AG04450 (cell line): ENCODE measurements around the gene STK35. TPM values are rescaled to one million over a fixed set of nuclear protein-coding genes. Genes with fewer than 3 reads are reported as not detected.

Source experiments
- CTCF ChIA-PET: fragments of 300-600, 350-600 bp; formaldehyde crosslinking; extraction: SDS; loops from one replicate; lab custom pipeline; 2022; ENCODE audit warnings: antibody characterized with exemption, inconsistent platforms; lab: Charles Lee
- POLR2A ChIA-PET: fragments of 350-600 bp; formaldehyde crosslinking; extraction: SDS; loops from one replicate; lab custom pipeline; 2021; ENCODE audit warnings: antibody characterized with exemption, inconsistent platforms; lab: Yijun Ruan, JAX
- DNase-seq: peaks from one replicate; pipeline ENCODE4 v3.0.0-alpha.2; 2011; ENCODE audit warnings: low read depth, low spot score
- H3K27ac ChIP-seq: one replicate; pipeline ENCODE4 v1.5.1; 2012; ENCODE audit warnings: low read depth, low read length, control low read depth
- H3K27me3 ChIP-seq: one replicate; pipeline ENCODE4 v1.6.0; 2012; ENCODE audit warnings: low read length; ENCODE audit not compliant: control insufficient read depth, insufficient read depth
- H3K4me3 ChIP-seq: 2 replicates; pipeline ENCODE4 v1.5.1; 2011; ENCODE audit warnings: mild to moderate bottlenecking, low read depth, low read length, control low read depth
- H3K9me3 ChIP-seq: 2 replicates; pipeline ENCODE4 v1.5.1; 2012; ENCODE audit warnings: low read length; ENCODE audit not compliant: control insufficient read depth, insufficient read depth
- polyA plus RNA-seq: library from polyadenylated mRNA; depleted of rRNA; stranded (reverse); fragments of >200 nt; gene quantifications from 2 replicates; pipeline ENCODE4 v1.2.3, GENCODE V29; 2011
- TF ChIP-seq, protein P1 (sequence below): IDR thresholded peaks from 2 replicates; pipeline ENCODE4 v1.5.1; 2011; ENCODE audit warnings: low read depth, low read length, control low read depth, inconsistent platforms

STK35 gene
- polyA plus RNA-seq, 1 experiment, result 8.0 TPM

DNA sequence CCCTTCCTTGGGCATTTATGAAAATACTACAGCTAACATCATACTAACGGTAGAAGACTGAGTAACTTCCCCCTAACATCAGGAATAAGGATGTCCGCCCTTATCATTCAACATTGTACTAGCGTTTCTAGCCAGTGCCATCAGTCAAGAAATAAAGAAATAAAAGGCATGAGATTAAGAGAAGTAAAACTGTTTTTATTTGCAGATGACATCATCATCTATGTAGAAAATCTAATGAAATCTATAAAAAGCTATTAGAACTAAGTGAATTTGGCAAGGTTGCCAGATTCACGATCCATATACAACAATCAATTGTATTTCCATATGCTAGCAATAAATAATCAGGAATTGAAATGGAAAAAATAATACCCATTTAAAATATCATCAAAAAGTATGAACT, 54.6 kb downstream of the STK35 start:
- TF ChIP-seq, protein P1, sequence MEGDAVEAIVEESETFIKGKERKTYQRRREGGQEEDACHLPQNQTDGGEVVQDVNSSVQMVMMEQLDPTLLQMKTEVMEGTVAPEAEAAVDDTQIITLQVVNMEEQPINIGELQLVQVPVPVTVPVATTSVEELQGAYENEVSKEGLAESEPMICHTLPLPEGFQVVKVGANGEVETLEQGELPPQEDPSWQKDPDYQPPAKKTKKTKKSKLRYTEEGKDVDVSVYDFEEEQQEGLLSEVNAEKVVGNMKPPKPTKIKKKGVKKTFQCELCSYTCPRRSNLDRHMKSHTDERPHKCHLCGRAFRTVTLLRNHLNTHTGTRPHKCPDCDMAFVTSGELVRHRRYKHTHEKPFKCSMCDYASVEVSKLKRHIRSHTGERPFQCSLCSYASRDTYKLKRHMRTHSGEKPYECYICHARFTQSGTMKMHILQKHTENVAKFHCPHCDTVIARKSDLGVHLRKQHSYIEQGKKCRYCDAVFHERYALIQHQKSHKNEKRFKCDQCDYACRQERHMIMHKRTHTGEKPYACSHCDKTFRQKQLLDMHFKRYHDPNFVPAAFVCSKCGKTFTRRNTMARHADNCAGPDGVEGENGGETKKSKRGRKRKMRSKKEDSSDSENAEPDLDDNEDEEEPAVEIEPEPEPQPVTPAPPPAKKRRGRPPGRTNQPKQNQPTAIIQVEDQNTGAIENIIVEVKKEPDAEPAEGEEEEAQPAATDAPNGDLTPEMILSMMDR, result no peak
- Histone ChIP-seq H3K4me3 (no peak overlapping the region), H3K27ac (no peak overlapping the region), H3K9me3 (no peaks in the 10 kb centered on the region), H3K27me3 (peaks cover 3% of the 10 kb centered on the region)
- ChIA-PET POLR2A (no interaction called here), CTCF (no interaction called here)
- no peak for DNase-seq

DNA sequence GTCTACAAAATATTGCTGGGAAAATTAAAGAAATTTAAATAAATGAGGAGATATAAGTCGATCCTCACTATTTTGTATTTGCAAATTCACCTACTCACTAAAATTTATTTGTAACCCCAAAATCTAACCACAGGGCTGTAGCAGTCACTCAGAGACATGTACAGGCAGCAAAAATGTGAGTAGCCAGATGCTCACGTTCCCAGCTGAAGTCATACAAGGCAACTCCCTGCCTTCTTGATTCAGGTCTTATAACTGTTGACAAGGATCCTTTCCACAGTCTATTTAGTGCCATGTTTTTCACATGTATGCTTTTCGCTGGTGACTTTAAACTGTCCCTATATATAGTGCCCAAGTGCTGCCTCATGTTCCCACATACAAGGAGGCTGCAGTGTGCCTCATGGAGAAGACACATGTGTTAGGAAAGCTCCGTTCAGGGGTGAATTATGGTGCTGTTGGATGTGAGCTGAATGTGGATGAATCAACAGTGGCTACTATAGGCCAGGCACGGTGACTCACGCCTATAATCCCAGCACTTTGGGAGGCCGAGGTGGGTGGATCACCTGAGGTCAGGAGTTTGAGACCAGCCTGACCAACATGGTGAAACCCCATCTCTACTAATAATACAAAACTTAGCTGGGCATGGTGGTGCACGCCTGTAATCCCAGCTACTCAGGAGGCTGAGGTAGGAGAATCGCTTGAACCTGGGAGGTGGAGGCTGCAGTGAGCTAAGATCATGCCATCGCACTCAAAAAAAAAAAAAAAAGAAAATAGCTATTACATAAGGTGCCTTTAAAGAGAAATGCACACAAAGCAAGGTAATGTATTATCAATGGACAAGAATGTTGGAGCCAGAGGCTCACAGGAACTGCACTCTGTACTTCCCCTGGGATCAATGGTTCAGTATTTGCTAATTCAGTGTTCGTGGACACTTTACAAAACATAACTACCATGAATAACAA, 55.3 kb downstream of the STK35 start:
- CTCF ChIA-PET, result interaction anchor here (0.7 kb wide), 1 partner anchor 18 kb away, joined by 5 read pairs; no protein-coding TSS in a partner anchor
- TF ChIP-seq, protein P1, result no peak
- H3K27ac ChIP-seq, result no peak overlapping the region
- no peak overlapping the region for H3K4me3 ChIP-seq
- DNase-seq, result no peak
- no peaks in the 10 kb centered on the region for H3K9me3 ChIP-seq
- POLR2A ChIA-PET, result no interaction called here
- H3K27me3 ChIP-seq, result peaks cover 7% of the 10 kb centered on the region

DNA sequence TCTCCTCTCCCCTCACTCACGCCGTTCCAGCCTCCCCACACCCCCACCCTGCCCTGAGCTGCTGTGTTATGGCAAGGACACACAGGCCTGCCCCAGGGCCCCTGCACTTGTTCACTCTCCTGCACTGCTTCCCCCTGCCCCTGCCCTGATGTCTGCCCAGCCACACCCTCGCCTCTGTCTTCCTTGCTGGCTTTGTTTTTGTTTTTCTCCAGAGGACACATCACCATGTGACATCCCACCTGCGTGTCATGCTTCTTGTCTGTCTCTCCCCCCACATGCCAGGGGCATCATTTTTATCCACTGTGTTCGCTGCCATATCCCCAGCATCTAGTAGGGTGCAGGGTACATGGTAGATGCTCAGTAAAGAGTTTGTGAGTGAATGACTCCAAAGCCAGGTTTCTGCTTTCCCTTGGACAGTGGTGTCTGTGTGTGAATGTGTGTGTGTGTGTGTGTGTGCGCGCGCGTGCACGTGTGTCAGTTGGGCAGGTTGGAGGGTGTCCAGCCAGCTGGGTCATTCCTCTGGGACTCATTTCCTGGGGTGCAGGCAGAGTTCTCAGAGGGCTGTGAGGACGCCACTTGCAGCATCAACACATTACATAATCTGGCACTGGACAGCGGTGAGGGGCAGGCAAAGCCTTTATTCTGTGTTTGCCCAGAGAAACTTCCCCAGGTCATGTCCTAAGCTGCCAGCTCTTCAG, 60.6 kb downstream of the STK35 start:
- Histone ChIP-seq H3K27ac (no peak overlapping the region), H3K9me3 (no peaks in the 10 kb centered on the region), H3K27me3 (peaks cover 17% of the 10 kb centered on the region), H3K4me3 (no peak overlapping the region)
- ChIA-PET POLR2A (no interaction called here), CTCF (interaction anchor here (0.5 to 1.6 kb wide), 3 partner anchors 10 to 121 kb away, joined by 3 to 5 read pairs (median 5); no protein-coding TSS in a partner anchor)
- no peak for DNase-seq
- TF ChIP-seq, protein P1, result no peak

DNA sequence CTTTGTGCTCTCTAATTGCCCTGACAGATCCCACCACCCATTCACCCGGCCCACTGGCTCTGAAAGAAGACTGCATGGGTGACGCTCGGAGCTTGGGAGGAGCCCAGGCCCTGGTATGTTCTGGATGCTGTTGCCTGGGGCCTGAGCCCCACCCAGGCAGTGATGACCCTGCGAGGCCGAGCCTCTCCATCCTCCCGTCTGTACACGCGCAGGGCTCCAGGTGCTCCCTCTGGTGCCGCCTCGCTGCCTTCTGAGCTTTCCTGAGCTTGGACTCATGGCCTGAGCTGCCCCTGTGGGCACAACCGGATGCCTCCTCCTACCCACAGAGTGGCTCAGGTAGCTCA, 61.2 kb downstream of the STK35 start:
- ChIA-PET POLR2A (no interaction called here), CTCF (interaction anchor here (2.3 kb wide), 1 partner anchor 10 kb away, joined by 8 read pairs; no protein-coding TSS in a partner anchor)
- no peak for DNase-seq
- H3K9me3 ChIP-seq, result no peaks in the 10 kb centered on the region
- H3K27ac ChIP-seq, result no peak overlapping the region
- H3K27me3 ChIP-seq, result peaks cover 17% of the 10 kb centered on the region
- H3K4me3 ChIP-seq, result no peak overlapping the region
- TF ChIP-seq, protein P1, result no peak
